ENCODE measurements around the gene EIF4EBP2. TPM values are rescaled to one million over a fixed set of nuclear protein-coding genes. Genes with fewer than 3 reads are reported as not detected.

The EIF4EBP2 gene
- total RNA-seq, 4 donors from 2014 or later = 55.6 to 71.2 (median 67.6) TPM

DNA sequence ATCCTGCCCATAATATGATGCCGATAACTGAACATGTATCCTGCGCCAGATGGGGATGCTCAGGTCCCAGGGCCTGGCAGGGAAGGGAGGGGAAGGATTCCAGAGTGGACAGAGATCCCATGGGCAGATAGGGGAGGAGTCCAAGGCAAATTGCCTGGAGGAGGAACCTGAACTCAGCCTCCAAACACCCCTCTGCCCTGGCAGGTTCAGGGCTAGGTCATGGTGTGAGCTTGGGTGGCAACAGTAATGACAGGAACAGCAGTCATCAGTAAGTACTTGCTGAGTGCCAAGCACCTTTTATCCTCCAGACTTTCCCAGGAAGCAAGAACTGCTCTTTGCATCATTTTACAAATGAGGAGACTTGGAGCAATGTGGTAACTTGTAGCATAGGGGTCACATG, 70.8 kb downstream of the EIF4EBP2 start:
- H3K4me1 ChIP-seq = peaks cover 6 to 17% of the 10 kb centered on the region in 2 donors
- intact Hi-C loops (cut with DNase I) = no loop called here
- no peaks in the 10 kb centered on the region for H3K27me3 ChIP-seq
- no peak for TF ChIP-seq POLR2A (IDR thresholded peaks at IDR 0.05)
- TF ChIP-seq, protein P1, sequence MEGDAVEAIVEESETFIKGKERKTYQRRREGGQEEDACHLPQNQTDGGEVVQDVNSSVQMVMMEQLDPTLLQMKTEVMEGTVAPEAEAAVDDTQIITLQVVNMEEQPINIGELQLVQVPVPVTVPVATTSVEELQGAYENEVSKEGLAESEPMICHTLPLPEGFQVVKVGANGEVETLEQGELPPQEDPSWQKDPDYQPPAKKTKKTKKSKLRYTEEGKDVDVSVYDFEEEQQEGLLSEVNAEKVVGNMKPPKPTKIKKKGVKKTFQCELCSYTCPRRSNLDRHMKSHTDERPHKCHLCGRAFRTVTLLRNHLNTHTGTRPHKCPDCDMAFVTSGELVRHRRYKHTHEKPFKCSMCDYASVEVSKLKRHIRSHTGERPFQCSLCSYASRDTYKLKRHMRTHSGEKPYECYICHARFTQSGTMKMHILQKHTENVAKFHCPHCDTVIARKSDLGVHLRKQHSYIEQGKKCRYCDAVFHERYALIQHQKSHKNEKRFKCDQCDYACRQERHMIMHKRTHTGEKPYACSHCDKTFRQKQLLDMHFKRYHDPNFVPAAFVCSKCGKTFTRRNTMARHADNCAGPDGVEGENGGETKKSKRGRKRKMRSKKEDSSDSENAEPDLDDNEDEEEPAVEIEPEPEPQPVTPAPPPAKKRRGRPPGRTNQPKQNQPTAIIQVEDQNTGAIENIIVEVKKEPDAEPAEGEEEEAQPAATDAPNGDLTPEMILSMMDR (IDR thresholded peaks at IDR 0.05) = no peak
- 94% methylated on average over 2 of the region's 2 CpGs for WGBS, 2 donors
- no peak for DNase-seq
- no peak overlapping the region for H3K27ac ChIP-seq
- no peaks in the 10 kb centered on the region for H3K36me3 ChIP-seq
- no peak overlapping the region for H3K4me3 ChIP-seq (replicated peaks in 1 of 3)
- no peaks in the 10 kb centered on the region for H3K9me3 ChIP-seq

GRCh38 chr10:70475661-70476060, 71.7 kb downstream of the EIF4EBP2 start:
- intact Hi-C loops (cut with DNase I) = no loop called here
- WGBS, 2 donors = 86 to 92% methylated on average over 8 of the region's 8 CpGs
- Histone ChIP-seq H3K27ac (no peak overlapping the region), H3K4me3 (replicated peaks in 1 of 3) (no peak overlapping the region), H3K27me3 (no peaks in the 10 kb centered on the region), H3K36me3 (no peaks in the 10 kb centered on the region), H3K9me3 (no peaks in the 10 kb centered on the region), H3K4me1 (peaks cover 6 to 17% of the 10 kb centered on the region in 2 donors)
- TF ChIP-seq POLR2A (IDR thresholded peaks at IDR 0.05) = no peak
- TF ChIP-seq, protein P1 (IDR thresholded peaks at IDR 0.05) = no peak
- DNase-seq = no peak

DNA sequence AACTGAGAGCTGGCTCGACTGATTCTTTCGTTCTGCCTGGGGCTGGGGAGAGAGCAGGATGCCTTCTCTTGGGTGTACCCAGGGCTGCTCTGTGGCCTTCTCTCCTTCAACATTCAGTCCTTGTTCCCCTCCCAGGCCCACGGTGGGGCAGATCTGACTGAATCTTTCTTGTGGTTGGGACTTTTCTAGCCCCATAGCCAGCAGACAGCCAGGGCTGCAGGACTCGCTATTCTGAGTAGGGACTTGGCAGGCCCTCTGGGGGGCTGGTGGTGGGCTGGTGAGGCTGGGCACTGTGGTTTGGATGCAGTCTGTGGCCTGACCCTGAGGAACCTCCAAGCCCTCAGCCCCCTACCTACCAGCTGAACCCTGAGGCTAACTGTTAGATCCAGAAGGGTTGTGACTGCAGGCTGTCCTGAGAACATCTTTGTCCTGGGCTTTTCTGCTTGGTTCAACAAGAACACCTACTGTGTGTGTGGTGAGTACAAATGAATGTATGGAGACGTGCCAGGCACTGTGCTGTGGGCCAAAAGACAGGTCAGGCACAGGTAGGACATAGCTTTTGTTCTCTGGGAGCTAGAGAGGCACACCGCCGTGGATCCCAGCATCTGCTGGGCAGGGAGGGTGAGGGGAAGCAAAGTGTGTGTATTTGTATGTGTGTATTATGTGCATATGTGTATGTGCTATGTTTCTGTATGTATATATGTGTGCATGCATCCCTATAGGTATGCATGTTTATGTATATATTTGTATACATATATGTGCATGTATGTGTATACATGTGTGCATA, 72.5 kb downstream of the EIF4EBP2 start:
- WGBS, 2 donors = 68 to 73% methylated on average over 7 of the region's 7 CpGs

DNA sequence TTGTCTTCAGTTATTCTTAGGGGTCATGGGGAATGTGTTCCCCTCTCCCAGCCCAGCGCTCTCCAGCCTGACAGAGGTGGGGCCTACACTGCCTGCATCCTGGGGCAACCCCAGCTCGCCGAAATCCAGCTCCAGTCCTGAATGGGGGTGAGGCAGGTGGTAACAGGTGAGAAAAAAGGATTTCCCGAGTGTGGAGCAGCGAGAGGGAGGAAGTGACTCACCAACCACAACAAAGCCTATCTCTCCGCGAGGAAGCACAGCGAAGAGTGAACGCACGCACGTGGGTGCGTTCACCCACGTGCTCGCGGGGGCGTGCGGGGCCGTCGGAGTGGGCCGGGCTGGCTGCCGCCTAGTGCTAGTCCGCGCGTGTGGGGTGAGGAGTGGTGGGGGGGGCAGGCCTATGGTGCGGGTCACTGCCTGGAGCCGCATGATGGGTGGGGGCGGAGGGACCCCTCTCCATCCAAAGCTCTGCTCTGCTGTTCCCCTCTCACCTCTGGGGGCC, 73.8 kb downstream of the EIF4EBP2 start:
- Histone ChIP-seq H3K27ac (peak overlapping the region in 2 of 3 donors; percentile 17 to 33), H3K4me1 (peaks cover 6 to 26% of the 10 kb centered on the region in 2 donors), H3K27me3 (no peaks in the 10 kb centered on the region), H3K36me3 (no peaks in the 10 kb centered on the region), H3K4me3 (replicated peaks in 1 of 3) (peak overlapping the region in 1 of 3 donors; percentile 45), H3K9me3 (no peaks in the 10 kb centered on the region)
- DNase-seq = peak in 1 of 2 donors; percentile 8
- intact Hi-C loops (cut with DNase I) = no loop called here
- 16 to 21% methylated on average over 26 of the region's 27 CpGs for WGBS, 2 donors
- TF ChIP-seq, protein P1 (IDR thresholded peaks at IDR 0.05) = no peak
- TF ChIP-seq POLR2A (IDR thresholded peaks at IDR 0.05) = no peak

More for the DNA sequence above, 72.5 kb downstream of the EIF4EBP2 start:
- no peak overlapping the region for H3K4me3 ChIP-seq (replicated peaks in 1 of 3)
- no peak for DNase-seq
- H3K27me3 ChIP-seq = no peaks in the 10 kb centered on the region
- H3K9me3 ChIP-seq = no peaks in the 10 kb centered on the region
- intact Hi-C loops (cut with DNase I) = no loop called here
- H3K27ac ChIP-seq = no peak overlapping the region
- TF ChIP-seq POLR2A (IDR thresholded peaks at IDR 0.05) = no peak
- H3K4me1 ChIP-seq = peaks cover 6 to 17% of the 10 kb centered on the region in 2 donors
- H3K36me3 ChIP-seq = no peaks in the 10 kb centered on the region

Other genes with a start within 250 kb of the EIF4EBP2 start
- gene SAR1A, start 233.6 kb upstream of the EIF4EBP2 start, total RNA-seq = 100 to 1,000 TPM in 3 of 4 donors, 10 to 100 TPM in 1; 99.6 to 125 (median 103) TPM
- gene PPA1, start 170.7 kb upstream of the EIF4EBP2 start, total RNA-seq = 100 to 1,000 TPM; 151 to 209 (median 185) TPM
- under 1 TPM in 3 of 4 donors, not detected in 1; under 0.01 to 0.13 (median 0.05) TPM for gene NPFFR1, start 120.1 kb upstream of the EIF4EBP2 start, total RNA-seq
- 10 to 100 TPM in 2 of 4 donors, 1 to 10 TPM in 2; 2.5 to 20.5 (median 8.7) TPM for gene LRRC20, start 21.5 kb upstream of the EIF4EBP2 start, total RNA-seq
- not detected for gene NODAL, start 37.5 kb downstream of the EIF4EBP2 start, total RNA-seq
- gene PALD1, start 74.6 kb downstream of the EIF4EBP2 start, total RNA-seq = 10 to 100 TPM; 10.7 to 28.2 (median 14.0) TPM
- gene PRF1, start 198.6 kb downstream of the EIF4EBP2 start, total RNA-seq = 1 to 10 TPM; 1.4 to 3.5 (median 2.9) TPM

All from thyroid gland (tissue), 4 donors.